ENCODE data around the gene PLXNA2. TPM values are rescaled to one million over a fixed set of nuclear protein-coding genes. Genes with fewer than 3 reads are reported as not detected.

Gene PLXNA2
- total RNA-seq, 1 experiment from 2014 or later: 10.2 TPM

DNA sequence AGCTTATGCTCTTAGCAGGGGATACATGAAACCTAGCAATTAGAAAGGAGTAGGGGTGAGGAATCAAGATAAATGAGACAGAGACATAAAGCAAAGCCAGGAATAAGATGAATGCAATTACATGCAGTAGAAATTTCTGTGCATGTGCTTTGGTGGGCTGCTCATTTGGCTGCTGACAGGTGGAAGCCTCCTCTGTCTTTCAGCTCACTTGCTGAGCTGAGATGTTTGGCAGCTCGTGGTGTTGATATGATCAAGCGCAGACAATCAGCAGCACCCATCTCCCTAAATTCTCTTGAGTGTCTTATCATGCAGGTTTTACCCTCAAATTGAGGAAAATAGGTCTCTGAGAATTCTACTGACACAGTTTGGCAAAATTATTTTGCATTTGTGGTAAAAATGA, 224.9 kb downstream of the PLXNA2 start:
- Histone ChIP-seq H3K4me3 (no peak overlapping the region), H3K4me1 (replicated peaks; ENCODE audit: insufficient read depth) (no peaks in the 10 kb centered on the region), H3K9me3 (ENCODE audit: insufficient read depth, low read depth) (no peaks in the 10 kb centered on the region), H3K79me2 (ENCODE audit: low read depth) (no peaks in the 10 kb centered on the region), H3K27ac (no peak overlapping the region), H4K20me1 (ENCODE audit: insufficient read depth) (no peaks in the 10 kb centered on the region), H3K4me2 (no peak overlapping the region), H3K27me3 (ENCODE audit: insufficient read depth, low read depth) (no peaks in the 10 kb centered on the region), H2AFZ (no peak overlapping the region), H3K9me2 (ENCODE audit: insufficient read depth) (no peaks in the 10 kb centered on the region), H3F3A (ENCODE audit: insufficient read depth, low read depth) (no peaks in the 10 kb centered on the region), H3K36me3 (ENCODE audit: low read depth) (no peaks in the 10 kb centered on the region)
- POLR2A ChIA-PET (ENCODE audit: unreplicated experiment): no interaction called here
- BruUV-seq (replicated peaks): no TSS peak
- TF ChIP-seq, protein P1, sequence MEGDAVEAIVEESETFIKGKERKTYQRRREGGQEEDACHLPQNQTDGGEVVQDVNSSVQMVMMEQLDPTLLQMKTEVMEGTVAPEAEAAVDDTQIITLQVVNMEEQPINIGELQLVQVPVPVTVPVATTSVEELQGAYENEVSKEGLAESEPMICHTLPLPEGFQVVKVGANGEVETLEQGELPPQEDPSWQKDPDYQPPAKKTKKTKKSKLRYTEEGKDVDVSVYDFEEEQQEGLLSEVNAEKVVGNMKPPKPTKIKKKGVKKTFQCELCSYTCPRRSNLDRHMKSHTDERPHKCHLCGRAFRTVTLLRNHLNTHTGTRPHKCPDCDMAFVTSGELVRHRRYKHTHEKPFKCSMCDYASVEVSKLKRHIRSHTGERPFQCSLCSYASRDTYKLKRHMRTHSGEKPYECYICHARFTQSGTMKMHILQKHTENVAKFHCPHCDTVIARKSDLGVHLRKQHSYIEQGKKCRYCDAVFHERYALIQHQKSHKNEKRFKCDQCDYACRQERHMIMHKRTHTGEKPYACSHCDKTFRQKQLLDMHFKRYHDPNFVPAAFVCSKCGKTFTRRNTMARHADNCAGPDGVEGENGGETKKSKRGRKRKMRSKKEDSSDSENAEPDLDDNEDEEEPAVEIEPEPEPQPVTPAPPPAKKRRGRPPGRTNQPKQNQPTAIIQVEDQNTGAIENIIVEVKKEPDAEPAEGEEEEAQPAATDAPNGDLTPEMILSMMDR (conservative IDR thresholded peaks at IDR 0.05): no peak
- TF ChIP-seq EZH2 (IDR thresholded peaks at IDR 0.05; ENCODE audit: low read depth): no peak
- no peak for DNase-seq
- intact Hi-C loops (cut with micrococcal nuclease; ENCODE audit: unreplicated experiment): no loop called here
- CTCF ChIA-PET: interaction anchor here (0.6 kb wide), 1 partner anchor 1420 kb away, joined by 6 read pairs; no protein-coding TSS in a partner anchor

DNA sequence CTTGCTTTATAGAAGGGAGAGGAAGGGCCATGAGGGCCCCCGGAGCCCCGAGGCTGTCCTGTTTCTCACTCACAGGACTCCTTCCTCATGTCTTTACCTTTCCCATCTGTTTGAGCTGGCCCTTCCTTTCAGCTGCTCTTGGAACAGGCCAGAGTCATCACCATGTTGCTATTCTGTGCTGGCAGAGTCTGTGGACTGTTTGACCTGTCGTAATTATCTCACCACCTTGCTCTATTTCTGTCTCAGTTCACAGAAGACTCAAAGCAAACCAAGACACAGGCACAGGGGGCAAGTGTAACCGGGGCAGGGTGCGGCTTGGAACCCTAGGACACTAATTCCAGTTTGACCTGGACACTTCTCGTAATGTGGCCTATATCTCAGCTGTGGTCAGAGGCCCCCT, 228.9 kb downstream of the PLXNA2 start:
- Histone ChIP-seq H3K9me2 (ENCODE audit: insufficient read depth) (no peaks in the 10 kb centered on the region), H3K9me3 (ENCODE audit: insufficient read depth, low read depth) (no peaks in the 10 kb centered on the region), H3K4me3 (no peak overlapping the region), H3K4me1 (replicated peaks; ENCODE audit: insufficient read depth) (no peaks in the 10 kb centered on the region), H3K27ac (no peak overlapping the region), H4K20me1 (ENCODE audit: insufficient read depth) (no peaks in the 10 kb centered on the region), H3K4me2 (no peak overlapping the region), H3K27me3 (ENCODE audit: insufficient read depth, low read depth) (no peaks in the 10 kb centered on the region), H3K79me2 (ENCODE audit: low read depth) (no peaks in the 10 kb centered on the region), H3F3A (ENCODE audit: insufficient read depth, low read depth) (no peaks in the 10 kb centered on the region), H2AFZ (no peak overlapping the region), H3K36me3 (ENCODE audit: low read depth) (no peaks in the 10 kb centered on the region)
- BruUV-seq (replicated peaks): no TSS peak
- ChIA-PET POLR2A (ENCODE audit: unreplicated experiment) (no interaction called here), CTCF (interaction anchor here (0.7 kb wide), 1 partner anchor 99 kb away, joined by 4 read pairs; no protein-coding TSS in a partner anchor)
- intact Hi-C loops (cut with micrococcal nuclease; ENCODE audit: unreplicated experiment): no loop called here
- TF ChIP-seq, protein P1 (conservative IDR thresholded peaks at IDR 0.05): no peak
- no peak for TF ChIP-seq EZH2 (IDR thresholded peaks at IDR 0.05; ENCODE audit: low read depth)
- DNase-seq: no peak

DNA sequence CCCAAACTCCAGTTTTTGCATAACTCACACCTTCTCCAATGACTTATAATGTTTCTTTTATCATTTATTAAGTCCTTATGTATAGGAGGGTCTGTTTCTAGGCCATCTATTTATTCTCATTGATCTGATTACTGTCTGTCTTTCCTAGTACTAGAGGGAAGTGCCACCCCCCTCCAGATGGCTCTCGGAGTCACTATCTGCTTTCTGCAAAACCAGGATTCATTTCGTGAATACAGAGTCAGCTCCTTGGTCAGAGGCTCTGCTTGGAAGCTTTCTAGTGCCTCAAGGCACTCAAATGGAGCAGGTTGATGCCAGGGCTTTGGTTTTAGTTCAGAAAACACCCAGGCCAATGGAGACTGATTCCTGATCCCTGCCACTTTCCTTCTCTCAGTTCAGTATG, 231.0 kb downstream of the PLXNA2 start:
- no TSS peak for BruUV-seq (replicated peaks)
- Histone ChIP-seq H3K4me3 (no peak overlapping the region), H3F3A (ENCODE audit: insufficient read depth, low read depth) (no peaks in the 10 kb centered on the region), H3K9me3 (ENCODE audit: insufficient read depth, low read depth) (no peaks in the 10 kb centered on the region), H3K4me1 (replicated peaks; ENCODE audit: insufficient read depth) (no peaks in the 10 kb centered on the region), H3K4me2 (no peak overlapping the region), H3K9me2 (ENCODE audit: insufficient read depth) (no peaks in the 10 kb centered on the region), H2AFZ (no peak overlapping the region), H3K36me3 (ENCODE audit: low read depth) (no peaks in the 10 kb centered on the region), H4K20me1 (ENCODE audit: insufficient read depth) (no peaks in the 10 kb centered on the region), H3K27ac (no peak overlapping the region), H3K79me2 (ENCODE audit: low read depth) (no peaks in the 10 kb centered on the region), H3K27me3 (ENCODE audit: insufficient read depth, low read depth) (no peaks in the 10 kb centered on the region)
- TF ChIP-seq, protein P1 (conservative IDR thresholded peaks at IDR 0.05): no peak
- no peak for TF ChIP-seq EZH2 (IDR thresholded peaks at IDR 0.05; ENCODE audit: low read depth)
- ChIA-PET CTCF (no interaction called here), POLR2A (ENCODE audit: unreplicated experiment) (no interaction called here)
- DNase-seq: no peak
- intact Hi-C loops (cut with micrococcal nuclease; ENCODE audit: unreplicated experiment): no loop called here

All from PC-9 (cell line).